Fibroblast of lung (primary cell): ENCODE data around the gene SMIM36. TPM values are rescaled to one million over a fixed set of nuclear protein-coding genes. Genes with fewer than 3 reads are reported as not detected.

Source experiments
- DNase-seq, 2 donors: peaks; one replicate each; pipeline versions ENCODE4 v3.0.0 to v3.0.0-alpha.2; 2010; ENCODE audit warnings: low read depth in 2 of 2
- H2AFZ ChIP-seq: 2 replicates; pipeline ENCODE4 v1.5.1; 2012; ENCODE audit warnings: low read length, control low read depth, inconsistent platforms
- H3K27ac ChIP-seq: 2 replicates; pipeline ENCODE4 v1.5.1; 2011; ENCODE audit warnings: low read length, control low read depth; ENCODE audit not compliant: insufficient read depth
- H3K27me3 ChIP-seq: 2 replicates; pipeline ENCODE4 v1.5.1; 2011; ENCODE audit warnings: mild to moderate bottlenecking, low read length; ENCODE audit not compliant: control insufficient read depth, insufficient read depth
- H3K36me3 ChIP-seq: 2 replicates; pipeline ENCODE4 v1.5.1; 2011; ENCODE audit warnings: low read length; ENCODE audit not compliant: control insufficient read depth, insufficient read depth
- H3K4me1 ChIP-seq: 2 replicates; pipeline ENCODE4 v1.5.1; 2011; ENCODE audit warnings: low read length; ENCODE audit not compliant: control insufficient read depth, insufficient read depth; ENCODE audit errors: extremely low read depth
- H3K4me2 ChIP-seq: 2 replicates; pipeline ENCODE4 v1.5.1; 2011; ENCODE audit warnings: low read length, control low read depth; ENCODE audit not compliant: insufficient read depth; ENCODE audit errors: extremely low read depth
- H3K4me3 ChIP-seq, 4 experiments: fragments of 200-600 bp in 1 of 4; sonication (generic) in 1 of 4; replicated peaks in 1 of 4; 2 replicates each; pipeline ENCODE4 v1.5.1; 2011 to 2016; ENCODE audit warnings: low read length in 4 of 4, low read depth in 3 of 4, mild to moderate bottlenecking in 3 of 4, control low read depth in 2 of 4, inconsistent platforms in 1 of 4, mixed read lengths in 1 of 4; ENCODE audit not compliant: insufficient read depth in 1 of 4; ENCODE audit errors: control extremely low read depth in 1 of 4
- H3K79me2 ChIP-seq: 2 replicates; pipeline ENCODE4 v1.5.1; 2012; ENCODE audit warnings: mild to moderate bottlenecking, low read length, inconsistent platforms; ENCODE audit not compliant: control insufficient read depth, insufficient read depth
- H3K9ac ChIP-seq: 2 replicates; pipeline ENCODE4 v1.5.1; 2011; ENCODE audit warnings: mild to moderate bottlenecking, low read length, control low read depth; ENCODE audit not compliant: insufficient read depth
- H3K9me3 ChIP-seq: 2 replicates; pipeline ENCODE4 v1.5.1; 2012; ENCODE audit warnings: low read depth, low read length; ENCODE audit not compliant: control insufficient read depth, insufficient read depth
- H4K20me1 ChIP-seq: 2 replicates; pipeline ENCODE4 v1.5.1; 2011; ENCODE audit warnings: low read length; ENCODE audit not compliant: control insufficient read depth, insufficient read depth; ENCODE audit errors: extremely low read depth
- CTCF ChIP-seq, 2 donors: IDR thresholded peaks in 1 of 2; conservative IDR thresholded peaks in 1 of 2; 1 replicate in 1 of 2; 2 replicates in 1 of 2; pipeline ENCODE4 v1.5.1; 2011 to 2012; ENCODE audit warnings: low read length in 2 of 2, control low read depth in 1 of 2, inconsistent platforms in 1 of 2, low read depth in 1 of 2, mild to moderate bottlenecking in 1 of 2
- polyA plus RNA-seq, 2 donors: library from polyadenylated mRNA; depleted of rRNA in 1 of 2; stranded (reverse) in 1 of 2; unstranded in 1 of 2; fragments of >200 nt; gene quantifications; 2 replicates each; pipeline ENCODE4 v1.2.1, GENCODE V29; 2011 to 2012; ENCODE audit warnings: missing spikeins in 1 of 2
- total RNA-seq: library from RNA; depleted of rRNA; stranded (reverse); fragments of >200 nt; gene quantifications from 2 replicates; pipeline ENCODE4 v1.2.1, GENCODE V29; 2014

The SMIM36 gene
- total and polyA plus RNA-seq, 2 donors (not counting 1 experiment from before 2014, with no cell fraction given): not detected

GRCh38 chr17:55402374-55402773 is 108.9 kb downstream of the SMIM36 start:
- Histone ChIP-seq H3K4me2 (no peak overlapping the region), H3K79me2 (no peaks in the 10 kb centered on the region), H3K9me3 (no peaks in the 10 kb centered on the region), H4K20me1 (no peaks in the 10 kb centered on the region), H3K27me3 (no peaks in the 10 kb centered on the region), H3K9ac (no peak overlapping the region), H3K36me3 (no peaks in the 10 kb centered on the region), H2AFZ (no peak overlapping the region), H3K4me3 (no peak overlapping the region), H3K27ac (no peak overlapping the region), H3K4me1 (no peaks in the 10 kb centered on the region)
- peak in 1 of 2 donors; percentile 25 for DNase-seq
- TF ChIP-seq CTCF (conservative IDR thresholded peaks at IDR 0.05 in 1 of 2, IDR thresholded peaks at IDR 0.05 in 1 of 2; ENCODE audit: low read depth in 1 of 2, low read length in 2 of 2): no peak

Other genes starting within 250 kb of the SMIM36 start
- gene HLF, start 246.5 kb downstream of the SMIM36 start, total RNA-seq: 0.17 and 0.51 TPM in 2 replicates
- gene HLF, start 246.5 kb downstream of the SMIM36 start, polyA plus RNA-seq: 0.18 and 0.69 TPM in 2 replicates
- gene MMD, start 89.6 kb downstream of the SMIM36 start, total RNA-seq: 36.3 and 44.7 TPM in 2 replicates
- gene MMD, start 89.6 kb downstream of the SMIM36 start, polyA plus RNA-seq: 16.0 TPM in 2 replicates
- 1.7 and 2.6 TPM in 2 replicates for gene TMEM100, start 211.4 kb upstream of the SMIM36 start, total RNA-seq
- 2.2 and 3.5 TPM in 2 replicates for gene TMEM100, start 211.4 kb upstream of the SMIM36 start, polyA plus RNA-seq
- gene PCTP, start 239.6 kb upstream of the SMIM36 start, total RNA-seq: 16.9 and 20.6 TPM in 2 replicates
- gene PCTP, start 239.6 kb upstream of the SMIM36 start, polyA plus RNA-seq: 20.4 and 21.5 TPM in 2 replicates